ENCODE results near the gene MCC.
"Not testable (repeated sequence)": the region's sequence is repeated elsewhere in the genome, so short reads cannot be mapped to it uniquely, and the experiment has no call there.

Gene MCC

GRCh38 chr5:113082547-113082905 lies 405.7 kb downstream of the MCC start:
- no peak for DNase-seq (ENCODE audit: low spot score)

- DNase-seq (ENCODE audit: low spot score), result no peak
These were observed 406.2 kb downstream of the MCC start for GRCh38 chr5:113081881-113082546.

GRCh38 chr5:113081091-113081839 lies 407.0 kb downstream of the MCC start:
- no peak for DNase-seq (ENCODE audit: low spot score)

- not testable (repeated sequence) for DNase-seq (ENCODE audit: low spot score)
These were observed 411.6 kb downstream of the MCC start for GRCh38 chr5:113076649-113077048.

GRCh38 chr5:113075019-113075418 lies 413.2 kb downstream of the MCC start:
- DNase-seq (ENCODE audit: low spot score), result no peak

- DNase-seq (ENCODE audit: low spot score), result not testable (repeated sequence)
These were observed 414.6 kb downstream of the MCC start for GRCh38 chr5:113073629-113074034.

- DNase-seq (ENCODE audit: low spot score), result no peak
These were observed 416.9 kb downstream of the MCC start for GRCh38 chr5:113071401-113071800.

- DNase-seq (ENCODE audit: low spot score), result no peak
These were observed 417.4 kb downstream of the MCC start for GRCh38 chr5:113070901-113071300.

- DNase-seq (ENCODE audit: low spot score), result no peak
These were observed 419.7 kb downstream of the MCC start for GRCh38 chr5:113068559-113068958.

- peak; percentile 75 for DNase-seq (ENCODE audit: low spot score)
These were observed 420.5 kb downstream of the MCC start for GRCh38 chr5:113067635-113068344.

- DNase-seq (ENCODE audit: low spot score), result no peak
These were observed 422.6 kb downstream of the MCC start for GRCh38 chr5:113065626-113066025.

- no peak for DNase-seq (ENCODE audit: low spot score)
These were observed 423.4 kb downstream of the MCC start for GRCh38 chr5:113064806-113065205.

GRCh38 chr5:113063927-113064326 lies 424.3 kb downstream of the MCC start:
- no peak for DNase-seq (ENCODE audit: low spot score)

GRCh38 chr5:113062869-113063508 lies 425.3 kb downstream of the MCC start:
- DNase-seq (ENCODE audit: low spot score), result no peak

GRCh38 chr5:113061846-113062780 lies 426.1 kb downstream of the MCC start:
- DNase-seq (ENCODE audit: low spot score), result no peak

- no peak for DNase-seq (ENCODE audit: low spot score)
These were observed 427.7 kb downstream of the MCC start for GRCh38 chr5:113060408-113061025.

- no peak for DNase-seq (ENCODE audit: low spot score)
These were observed 428.8 kb downstream of the MCC start for GRCh38 chr5:113059232-113060040.

GRCh38 chr5:113058706-113059226 lies 429.5 kb downstream of the MCC start:
- no peak for DNase-seq (ENCODE audit: low spot score)

- DNase-seq (ENCODE audit: low spot score), result no peak
These were observed 430.0 kb downstream of the MCC start for GRCh38 chr5:113058269-113058668.

- DNase-seq (ENCODE audit: low spot score), result no peak
These were observed 430.7 kb downstream of the MCC start for GRCh38 chr5:113057557-113057984.

Data from Ammon's horn (tissue), 1 donor.